OCI-LY1 (cell line): ENCODE data around the gene ACSF2.

ENCODE experiments used
- H2AFZ ChIP-seq: fragments of 200-600 bp; sonication (generic), shearing (Covaris generic); 2 replicates; pipeline ENCODE4 v1.6.0; 2014; ENCODE audit warnings: antibody characterized with exemption, mild to moderate bottlenecking, low read length
- H3F3A ChIP-seq: fragments of 200-600 bp; sonication (generic), shearing (Covaris generic); 2 replicates; pipeline ENCODE4 v1.6.0; 2014; ENCODE audit warnings: mild to moderate bottlenecking, antibody characterized with exemption, low read length, moderate library complexity; ENCODE audit not compliant: insufficient read depth
- H3K27ac ChIP-seq: fragments of 200-600 bp; sonication (generic); 2 replicates; pipeline ENCODE4 v1.5.1; 2014; ENCODE audit warnings: low read length, mixed run types, mild to moderate bottlenecking, low read depth; ENCODE audit not compliant: poor library complexity, severe bottlenecking
- H3K27me3 ChIP-seq: fragments of 200-600 bp; sonication (generic); 2 replicates; pipeline ENCODE4 v1.6.0; 2014; ENCODE audit warnings: antibody characterized with exemption, mild to moderate bottlenecking, low read length, moderate library complexity; ENCODE audit not compliant: insufficient read depth
- H3K36me3 ChIP-seq: fragments of 200-600 bp; sonication (generic); 2 replicates; pipeline ENCODE4 v1.6.1; 2014; ENCODE audit warnings: mild to moderate bottlenecking, antibody characterized with exemption, low read length, moderate library complexity, mixed read lengths; ENCODE audit not compliant: insufficient read depth
- H3K4me1 ChIP-seq: fragments of 200-600 bp; sonication (generic); 2 replicates; pipeline ENCODE4 v1.5.1; 2014; ENCODE audit warnings: mild to moderate bottlenecking, low read length, moderate library complexity; ENCODE audit not compliant: insufficient read depth, severe bottlenecking
- H3K4me2 ChIP-seq: fragments of 200-600 bp; sonication (generic), shearing (Covaris generic); 2 replicates; pipeline ENCODE4 v1.6.1; 2014; ENCODE audit warnings: low read length
- H3K4me3 ChIP-seq: fragments of 200-600 bp; sonication (generic); 2 replicates; pipeline ENCODE4 v1.5.1; 2014; ENCODE audit warnings: low read length, low read depth, mild to moderate bottlenecking, mixed read lengths; ENCODE audit not compliant: poor library complexity, severe bottlenecking
- H3K79me2 ChIP-seq: fragments of 200-600 bp; shearing (Covaris generic); 2 replicates; pipeline ENCODE4 v1.6.1; 2016; ENCODE audit warnings: mixed run types, low read length, mixed read lengths; ENCODE audit not compliant: insufficient read depth
- H3K9ac ChIP-seq: fragments of 200-600 bp; sonication (generic), shearing (Covaris generic); 2 replicates; pipeline ENCODE4 v1.6.1; 2014; ENCODE audit warnings: mild to moderate bottlenecking, low read length, mixed read lengths
- H3K9me2 ChIP-seq: fragments of 200-600 bp; sonication (generic), shearing (Covaris generic); 2 replicates; pipeline ENCODE4 v1.6.1; 2014; ENCODE audit warnings: low read depth, mild to moderate bottlenecking, low read length, mixed read lengths
- H3K9me3 ChIP-seq: fragments of 200-600 bp; shearing (Covaris generic); 2 replicates; pipeline ENCODE4 v1.6.1; 2014; ENCODE audit warnings: low read length, mixed read lengths
- H4K20me1 ChIP-seq: fragments of 200-600 bp; sonication (generic), shearing (Covaris generic); 2 replicates; pipeline ENCODE4 v1.6.0; 2016; ENCODE audit warnings: mild to moderate bottlenecking, low read length; ENCODE audit not compliant: insufficient read depth
- CTCF ChIP-seq: fragments of 200-600 bp; sonication (generic), shearing (Covaris generic); IDR thresholded peaks from 2 replicates; pipeline ENCODE4 v1.5.1; 2017; ENCODE audit warnings: mild to moderate bottlenecking, antibody characterized with exemption, low read length, moderate library complexity, mixed read lengths
- EZH2 ChIP-seq: fragments of 200-600 bp; sonication (generic), shearing (Covaris generic); IDR thresholded peaks from 2 replicates; pipeline ENCODE4 v1.8.0; 2017; ENCODE audit warnings: borderline replicate concordance, mixed run types, mild to moderate bottlenecking, antibody characterized with exemption, low read length, moderate library complexity, mixed read lengths

ACSF2 gene

GRCh38 chr17:50389534-50389933, 36.5 kb upstream of the ACSF2 start:
- H3K9ac ChIP-seq = no peak overlapping the region
- no peaks in the 10 kb centered on the region for H4K20me1 ChIP-seq
- peaks cover 8% of the 10 kb centered on the region for H3K4me1 ChIP-seq
- no peak overlapping the region for H3K27ac ChIP-seq
- H3K4me2 ChIP-seq = no peak overlapping the region
- peaks cover 99% of the 10 kb centered on the region for H3K36me3 ChIP-seq
- no peaks in the 10 kb centered on the region for H3K79me2 ChIP-seq
- TF ChIP-seq EZH2 (no peak), CTCF (no peak)
- no peaks in the 10 kb centered on the region for H3K27me3 ChIP-seq
- no peak overlapping the region for H3K4me3 ChIP-seq
- no peak overlapping the region for H2AFZ ChIP-seq
- no peaks in the 10 kb centered on the region for H3K9me3 ChIP-seq
- H3F3A ChIP-seq = no peaks in the 10 kb centered on the region
- no peaks in the 10 kb centered on the region for H3K9me2 ChIP-seq

- no peak for TF ChIP-seq CTCF
- TF ChIP-seq EZH2 = no peak
- Histone ChIP-seq H3F3A (no peaks in the 10 kb centered on the region), H3K27me3 (no peaks in the 10 kb centered on the region), H3K4me1 (peaks cover 30% of the 10 kb centered on the region), H3K79me2 (peaks cover 19% of the 10 kb centered on the region), H3K9ac (no peak overlapping the region), H3K4me2 (no peak overlapping the region), H4K20me1 (no peaks in the 10 kb centered on the region), H3K9me3 (no peaks in the 10 kb centered on the region), H3K4me3 (no peak overlapping the region), H3K27ac (no peak overlapping the region), H3K9me2 (no peaks in the 10 kb centered on the region), H3K36me3 (peaks cover 75% of the 10 kb centered on the region), H2AFZ (no peak overlapping the region)
Observed at GRCh38 chr17:50392621-50393020, 33.4 kb upstream of the ACSF2 start.

GRCh38 chr17:50393700-50394099, 32.3 kb upstream of the ACSF2 start:
- no peaks in the 10 kb centered on the region for H3K27me3 ChIP-seq
- peaks cover 19% of the 10 kb centered on the region for H3K79me2 ChIP-seq
- no peak overlapping the region for H3K27ac ChIP-seq
- no peaks in the 10 kb centered on the region for H3K9me2 ChIP-seq
- H2AFZ ChIP-seq = no peak overlapping the region
- no peaks in the 10 kb centered on the region for H4K20me1 ChIP-seq
- H3K9ac ChIP-seq = no peak overlapping the region
- H3K4me2 ChIP-seq = no peak overlapping the region
- H3K36me3 ChIP-seq = peaks cover 64% of the 10 kb centered on the region
- peaks cover 32% of the 10 kb centered on the region for H3K4me1 ChIP-seq
- no peaks in the 10 kb centered on the region for H3F3A ChIP-seq
- no peaks in the 10 kb centered on the region for H3K9me3 ChIP-seq
- H3K4me3 ChIP-seq = no peak overlapping the region
- TF ChIP-seq CTCF = no peak
